ENCODE measurements around the gene MAEA.

MAEA gene

GRCh38 chr4:1300466-1301455 lies 11.1 kb downstream of the MAEA start:
- DNase-seq (ENCODE audit: low read depth, low spot score), result no peak

DNA sequence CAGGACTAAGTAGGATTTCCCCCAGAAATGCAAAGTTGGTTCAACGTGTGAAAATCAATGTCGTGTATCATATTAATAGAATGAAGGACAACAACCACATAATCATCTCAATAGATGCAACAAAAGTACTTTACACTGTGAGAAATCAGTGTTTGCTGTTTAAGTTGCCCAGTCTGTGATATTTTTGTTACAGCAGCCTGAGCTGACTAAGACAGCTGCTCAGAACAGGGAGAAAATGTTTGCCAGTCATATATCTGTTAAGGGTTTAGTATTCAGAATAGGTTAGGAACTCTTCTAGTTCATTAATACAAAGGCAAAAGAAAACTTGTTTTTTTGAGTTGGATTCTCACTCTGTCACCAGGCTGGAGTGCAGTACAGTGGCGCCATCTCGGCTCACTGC lies 12.5 kb downstream of the MAEA start:
- DNase-seq (ENCODE audit: low read depth, low spot score), result no peak

DNA sequence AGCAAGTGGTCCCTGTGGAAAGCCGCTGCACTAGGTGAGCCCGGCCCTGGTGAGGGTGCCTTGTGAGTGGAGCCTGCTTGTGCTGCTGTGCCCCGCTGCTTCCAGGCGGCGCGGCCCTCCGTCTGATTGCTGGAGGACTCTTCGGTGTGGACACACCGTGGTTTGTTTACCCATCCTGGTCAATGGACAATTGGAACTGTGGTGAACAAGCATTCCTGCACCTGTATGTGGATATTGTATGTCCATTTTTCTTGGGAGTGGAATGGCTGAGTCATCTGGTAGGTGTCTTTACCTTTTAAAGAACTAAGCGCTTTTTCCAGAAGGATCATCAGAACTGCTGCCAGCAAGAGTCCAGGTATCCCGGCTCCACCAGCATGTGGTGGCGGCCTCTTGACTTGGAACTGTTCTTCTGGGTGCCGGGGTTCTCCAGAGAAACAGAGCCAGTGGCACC lies 15.6 kb downstream of the MAEA start:
- DNase-seq (ENCODE audit: low read depth, low spot score), result no peak

- no peak for DNase-seq (ENCODE audit: low read depth, low spot score)
Measured at GRCh38 chr4:1305781-1306455, 16.2 kb downstream of the MAEA start.

- DNase-seq (ENCODE audit: low read depth, low spot score), result no peak
Measured at GRCh38 chr4:1307951-1308735, 18.5 kb downstream of the MAEA start.

DNA sequence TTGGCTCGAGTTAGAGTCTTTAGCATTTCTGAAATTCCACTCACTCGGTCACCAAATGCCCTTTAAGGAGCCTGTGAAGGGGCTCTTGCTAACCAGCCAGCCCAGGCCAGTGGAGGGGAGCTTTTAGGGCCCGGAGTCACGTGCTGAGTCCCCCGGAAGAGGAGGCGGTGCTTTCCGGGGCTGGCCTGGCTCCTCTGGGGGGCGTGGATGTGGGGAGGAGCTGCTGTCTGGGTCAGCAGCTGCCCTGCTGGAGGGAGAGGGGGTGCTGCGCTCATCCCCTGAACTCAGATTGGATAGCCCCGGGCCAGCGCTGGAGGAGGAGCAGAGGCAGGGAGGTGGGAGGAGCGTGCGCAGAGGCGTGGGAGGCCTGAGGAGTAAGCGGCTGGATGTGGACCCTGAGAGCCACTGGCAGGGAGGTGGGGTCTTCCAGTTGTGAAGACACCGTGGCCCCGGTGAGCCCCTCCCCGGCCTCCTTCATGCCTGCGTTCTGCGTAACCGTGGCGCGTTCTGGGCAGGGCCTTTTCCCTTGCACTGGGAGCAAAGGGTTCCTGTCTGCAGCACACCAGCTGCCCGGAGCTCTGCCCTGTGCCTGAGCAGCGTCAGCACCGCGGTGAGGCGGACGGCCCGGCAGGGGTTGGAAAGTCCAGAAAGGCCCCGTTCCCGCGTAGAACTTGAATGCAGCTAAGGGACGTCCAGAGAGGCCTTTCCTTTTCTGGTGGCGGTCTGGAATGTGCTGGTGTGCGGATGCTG lies 19.7 kb downstream of the MAEA start:
- peak; percentile 18 for DNase-seq (ENCODE audit: low read depth, low spot score)

DNA sequence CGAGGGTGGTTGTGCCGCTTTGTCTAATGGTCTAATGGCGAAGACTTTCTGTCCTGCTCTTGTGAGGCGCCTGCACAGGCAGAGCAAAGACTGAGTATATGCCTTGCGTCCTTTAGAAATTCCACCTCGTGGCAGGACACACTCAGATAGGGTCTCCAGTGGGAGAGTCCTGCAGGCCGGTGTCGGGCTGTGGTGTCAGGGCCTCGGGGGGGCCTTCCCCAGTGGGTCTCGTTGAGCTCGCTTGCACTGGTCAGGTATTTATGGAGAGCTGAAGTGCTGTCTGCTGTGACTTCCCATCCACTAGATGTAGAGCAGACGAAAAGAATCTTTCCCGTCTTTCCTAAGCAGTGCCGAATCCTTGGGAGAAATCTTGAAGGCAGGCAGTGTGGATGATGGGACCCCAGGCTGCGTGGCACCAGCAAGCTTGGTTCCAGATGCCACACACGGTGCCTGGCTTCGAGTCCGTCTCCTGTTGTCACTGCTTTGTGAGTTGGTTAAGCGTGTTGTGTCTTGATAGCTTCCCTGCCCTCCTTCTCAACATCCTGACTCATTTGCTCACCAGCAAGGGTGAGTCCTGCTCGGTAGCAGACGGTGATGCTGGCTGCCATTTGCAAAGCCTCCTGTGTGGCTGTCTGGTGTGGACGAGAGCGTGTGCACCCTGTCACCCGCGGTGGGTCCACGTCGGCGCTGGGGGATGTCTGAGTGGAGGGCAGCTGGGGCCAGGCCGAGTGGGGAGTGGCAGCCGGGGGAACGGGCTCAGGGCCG lies 20.5 kb downstream of the MAEA start:
- DNase-seq (ENCODE audit: low read depth, low spot score), result no peak

DNA sequence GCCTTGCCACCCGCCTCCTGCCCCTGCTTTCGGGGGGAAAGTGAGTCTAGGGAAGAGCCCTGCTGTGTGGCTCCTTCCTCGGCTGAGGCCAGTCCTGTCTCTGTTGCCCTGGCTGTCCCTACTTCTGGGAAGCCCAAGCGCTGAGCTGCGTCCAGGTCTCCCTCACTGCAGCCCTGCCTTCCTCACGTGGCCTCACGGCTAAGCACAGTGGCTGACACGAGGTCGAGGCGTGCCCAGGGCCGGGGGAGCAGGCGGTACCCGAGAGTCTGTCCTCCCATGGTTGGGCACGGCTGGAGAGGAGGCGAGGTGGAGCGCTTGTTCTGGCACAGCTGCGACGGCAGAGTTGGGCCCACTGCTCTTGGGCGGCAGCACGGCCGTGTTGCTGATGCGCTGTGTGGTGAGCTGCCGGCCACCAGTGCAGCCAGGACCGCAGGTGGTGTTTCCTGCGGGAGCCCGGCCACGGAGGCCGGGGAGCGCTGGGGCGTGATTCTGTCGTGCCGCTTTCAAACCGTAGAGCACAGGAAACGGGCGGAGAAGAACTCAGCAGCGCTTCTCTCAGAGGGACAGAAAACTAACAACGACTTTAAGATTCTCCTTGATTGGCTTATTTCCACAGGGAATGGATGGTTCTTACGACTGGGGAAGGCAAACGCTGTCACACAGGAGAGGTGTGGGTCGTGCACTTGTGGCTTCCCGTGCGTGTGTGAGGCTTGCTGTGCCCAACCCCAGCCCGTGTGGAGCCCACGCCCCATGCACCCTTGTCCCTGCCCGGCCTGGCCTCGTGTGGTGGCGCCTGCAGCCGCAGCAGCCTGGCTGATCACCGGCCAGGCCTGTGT lies 21.3 kb downstream of the MAEA start:
- no peak for DNase-seq (ENCODE audit: low read depth, low spot score)

DNA sequence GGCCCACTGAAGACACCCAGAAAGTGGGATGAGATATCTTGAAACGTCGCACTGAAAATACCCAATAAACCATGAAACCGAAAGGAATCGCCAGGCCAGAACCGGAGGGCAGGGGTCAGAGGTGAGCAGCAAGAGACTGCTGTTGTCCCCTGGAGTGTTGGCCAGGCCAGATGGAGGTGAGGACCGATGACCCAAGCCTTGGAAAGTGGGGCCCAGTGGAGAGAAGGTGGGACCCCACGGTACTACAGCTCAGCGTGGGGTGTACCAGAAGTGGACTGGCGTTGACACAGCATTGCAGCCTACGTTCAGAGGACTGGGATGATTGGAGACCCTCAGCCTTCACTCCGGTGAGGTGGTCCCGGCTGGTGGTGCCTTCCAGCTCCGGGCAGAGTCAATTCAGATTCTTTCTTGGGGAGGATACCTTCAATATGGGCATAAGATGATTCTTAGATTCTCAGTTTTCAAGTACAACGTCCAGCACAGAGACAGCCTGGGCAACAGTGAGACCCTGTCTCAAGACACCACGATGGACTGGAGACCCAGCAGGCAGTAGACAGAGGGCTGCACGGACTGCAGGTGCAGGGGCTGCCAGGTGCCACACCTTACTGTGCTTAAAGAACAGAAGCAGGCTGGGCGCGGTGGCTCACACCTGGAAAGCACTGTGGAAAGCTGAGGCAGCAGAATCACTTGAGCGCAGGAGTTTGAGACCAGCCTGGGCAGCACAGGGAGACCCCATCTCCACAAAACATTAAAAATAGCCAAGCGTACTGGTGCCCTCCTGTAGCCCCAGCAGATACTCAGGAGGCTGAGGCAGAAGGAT lies 23.3 kb downstream of the MAEA start:
- DNase-seq (ENCODE audit: low read depth, low spot score), result no peak

DNA sequence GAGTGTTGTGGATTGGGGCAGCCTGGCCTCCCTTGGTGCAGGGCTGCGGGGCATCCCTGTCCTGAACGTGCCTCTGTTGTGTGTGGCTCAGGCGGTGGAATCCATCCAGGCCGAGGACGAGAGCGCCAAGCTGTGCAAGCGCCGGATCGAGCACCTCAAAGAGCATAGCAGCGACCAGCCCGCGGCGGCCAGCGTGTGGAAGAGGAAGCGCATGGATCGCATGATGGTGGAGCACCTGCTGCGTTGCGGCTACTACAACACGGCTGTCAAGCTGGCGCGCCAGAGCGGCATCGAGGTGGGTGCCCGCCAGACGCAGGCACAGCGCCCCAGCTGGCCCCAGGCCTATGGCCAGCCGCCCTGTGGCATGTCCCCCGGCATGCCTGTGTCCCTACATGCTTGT lies 25.6 kb downstream of the MAEA start:
- no peak for DNase-seq (ENCODE audit: low read depth, low spot score)

DNA sequence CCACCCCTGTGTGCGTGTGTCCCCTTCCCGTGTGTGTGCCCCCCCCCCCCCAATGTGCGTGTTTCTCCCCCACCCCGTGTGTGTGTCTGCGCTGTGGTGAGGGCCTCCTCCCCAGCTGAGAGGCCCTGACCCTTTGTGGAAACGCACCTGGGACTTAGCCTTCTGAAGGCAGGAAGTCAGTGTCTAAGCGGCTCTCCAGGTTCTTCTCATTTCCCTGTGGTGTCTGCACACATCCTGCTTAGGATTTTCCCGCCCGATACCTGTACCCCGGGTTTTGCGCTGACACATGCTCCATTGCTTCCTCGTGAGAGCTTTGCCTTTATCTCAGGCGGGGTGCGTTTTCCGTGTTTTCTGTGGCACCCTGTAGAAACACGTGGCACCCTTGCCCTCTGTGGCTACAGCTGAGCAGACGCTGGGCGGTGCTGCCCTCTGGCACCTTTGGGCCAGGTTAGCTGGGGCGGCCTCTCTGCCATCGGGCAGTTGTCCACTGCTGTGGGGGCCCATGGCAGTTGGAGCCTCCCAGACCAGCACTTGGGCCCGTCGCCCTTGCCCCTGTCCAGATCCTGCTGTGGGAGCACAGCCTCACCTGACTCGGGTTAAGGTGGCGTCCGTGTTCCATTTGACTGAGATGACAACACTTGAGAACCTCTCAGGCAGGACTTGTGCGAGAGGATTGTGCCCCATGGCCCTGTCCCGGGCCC lies 26.3 kb downstream of the MAEA start:
- no peak for DNase-seq (ENCODE audit: low read depth, low spot score)

DNA sequence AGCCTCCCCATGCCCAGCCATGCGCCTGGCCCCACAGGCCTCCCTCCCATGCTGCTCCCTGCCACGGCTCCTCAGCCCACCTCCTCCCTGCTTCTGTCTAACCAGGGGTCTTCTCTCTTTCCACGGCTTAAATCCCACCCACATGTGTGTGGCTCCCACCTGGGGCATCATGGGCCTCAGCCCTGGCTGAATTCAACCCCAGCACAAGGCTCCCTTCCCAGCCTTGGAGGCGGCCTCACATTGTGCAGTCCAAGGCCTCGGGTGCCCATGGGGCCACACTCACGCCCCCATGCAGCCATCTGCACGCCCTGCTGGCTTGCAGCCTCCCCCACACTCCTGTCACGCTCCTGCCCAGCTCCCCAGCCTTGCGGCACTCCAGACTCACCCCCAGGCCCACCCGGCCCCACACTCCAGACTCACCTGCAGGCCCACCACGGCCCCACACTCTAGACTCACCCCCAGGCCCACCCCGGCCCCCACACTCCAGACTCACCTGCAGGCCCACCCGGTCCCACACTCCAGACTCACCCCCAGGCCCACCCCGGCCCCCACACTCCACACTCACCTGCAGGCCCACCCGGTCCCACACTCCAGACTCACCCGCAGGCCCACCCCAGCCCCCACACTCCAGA lies 27.0 kb downstream of the MAEA start:
- no peak for DNase-seq (ENCODE audit: low read depth, low spot score)

DNA sequence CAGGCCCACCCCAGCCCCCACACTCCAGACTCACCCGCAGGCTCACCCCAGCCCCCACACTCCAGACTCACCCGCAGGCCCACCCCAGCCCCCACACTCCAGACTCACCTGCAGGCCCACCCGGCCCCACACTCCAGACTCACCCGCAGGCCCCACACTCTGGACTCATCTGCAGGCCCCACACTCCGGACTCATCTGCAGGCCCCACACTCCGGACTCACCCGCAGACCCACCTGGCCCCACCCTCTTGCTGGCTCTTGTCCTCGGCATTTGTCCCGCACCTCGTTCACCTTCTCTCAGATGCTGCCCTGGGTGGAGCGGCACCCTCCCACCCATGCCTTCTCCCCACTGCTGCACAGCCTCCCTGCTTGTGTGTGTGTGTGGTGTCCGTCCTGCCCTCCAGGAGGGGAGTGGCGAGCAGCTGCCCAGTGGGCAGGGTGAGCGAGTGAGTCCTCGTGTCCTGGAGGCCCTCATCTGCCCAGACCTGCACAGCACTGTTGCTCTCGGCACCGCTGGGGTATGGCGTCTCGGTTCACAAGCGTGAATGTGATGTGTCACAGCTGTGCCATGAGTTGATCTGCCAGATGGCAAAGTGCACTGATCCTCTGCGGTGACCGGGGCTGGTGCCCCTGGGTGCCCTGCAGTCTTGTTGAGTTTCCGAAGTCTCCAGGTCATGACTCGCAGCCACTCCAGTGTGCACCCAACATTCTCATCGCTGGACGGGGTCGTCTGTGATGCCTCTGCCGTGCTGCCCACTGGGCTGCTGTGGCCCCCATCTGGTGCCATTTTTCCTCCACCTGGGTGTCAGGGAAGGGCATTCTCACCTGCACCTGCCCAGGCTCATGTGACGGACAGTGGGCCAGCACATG lies 27.7 kb downstream of the MAEA start:
- no peak for DNase-seq (ENCODE audit: low read depth, low spot score)

- DNase-seq (ENCODE audit: low read depth, low spot score), result no peak
Measured at GRCh38 chr4:1318046-1318375, 28.3 kb downstream of the MAEA start.

DNA sequence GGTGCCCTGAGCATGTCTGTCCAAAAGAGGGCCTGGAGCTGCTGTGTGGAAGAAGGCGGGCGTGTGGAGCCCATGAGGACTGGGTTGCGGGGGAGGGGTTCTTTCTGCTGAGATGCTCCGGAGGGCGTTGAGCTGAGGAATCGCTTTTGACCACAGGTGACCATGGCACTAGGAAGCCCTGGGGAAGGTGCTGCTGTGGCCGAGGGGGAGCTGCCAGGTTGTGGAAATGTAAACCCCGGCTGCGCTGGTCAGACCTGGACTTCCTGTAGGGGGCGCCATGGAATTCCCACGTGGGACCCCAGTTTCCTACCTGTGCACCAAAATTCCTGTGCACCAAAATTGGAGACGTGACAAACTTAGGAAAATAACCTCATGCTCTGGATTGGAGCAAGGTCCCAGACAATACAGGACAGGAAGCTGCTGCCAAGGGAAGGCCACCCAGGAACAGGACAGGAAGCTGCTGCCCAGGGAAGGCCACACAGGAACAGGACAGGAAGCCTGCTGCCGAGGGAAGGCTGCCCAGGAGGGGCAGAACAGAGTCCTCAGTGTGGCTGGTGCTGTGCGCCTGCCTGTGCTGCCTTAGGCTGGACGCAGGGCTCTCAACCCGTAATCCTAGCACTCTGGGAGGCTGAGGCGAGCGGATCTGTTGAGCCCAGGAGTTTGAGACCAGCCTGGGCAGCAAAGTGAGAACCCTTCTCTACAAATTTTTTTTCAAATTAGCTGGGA lies 29.0 kb downstream of the MAEA start:
- no peak for DNase-seq (ENCODE audit: low read depth, low spot score)

DNA sequence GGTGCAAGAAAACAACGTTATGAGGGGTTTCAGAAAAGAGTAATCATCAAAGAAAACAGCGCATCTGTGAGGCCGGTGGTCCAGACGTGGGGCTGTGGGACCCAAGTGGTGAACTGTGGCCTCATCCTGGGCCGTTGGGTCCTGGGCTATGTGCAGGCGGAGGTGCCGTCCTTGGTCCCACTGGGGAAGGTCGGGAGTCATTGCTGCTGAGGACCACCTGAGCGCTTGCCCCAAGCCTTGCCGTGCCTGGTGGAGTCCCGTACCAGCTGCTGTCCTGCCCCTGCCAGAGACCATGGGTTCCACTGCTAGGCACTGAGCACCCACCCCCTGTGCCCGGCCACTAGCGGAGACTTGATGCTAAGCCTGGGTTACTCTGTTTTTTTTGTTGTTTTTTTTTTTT lies 31.8 kb downstream of the MAEA start:
- no peak for DNase-seq (ENCODE audit: low read depth, low spot score)
